Measurements from ENCODE around the gene TMIE.
A peak's percentile ranks its signal among the peaks of the same experiment; 100 is the strongest.

TMIE gene

DNA sequence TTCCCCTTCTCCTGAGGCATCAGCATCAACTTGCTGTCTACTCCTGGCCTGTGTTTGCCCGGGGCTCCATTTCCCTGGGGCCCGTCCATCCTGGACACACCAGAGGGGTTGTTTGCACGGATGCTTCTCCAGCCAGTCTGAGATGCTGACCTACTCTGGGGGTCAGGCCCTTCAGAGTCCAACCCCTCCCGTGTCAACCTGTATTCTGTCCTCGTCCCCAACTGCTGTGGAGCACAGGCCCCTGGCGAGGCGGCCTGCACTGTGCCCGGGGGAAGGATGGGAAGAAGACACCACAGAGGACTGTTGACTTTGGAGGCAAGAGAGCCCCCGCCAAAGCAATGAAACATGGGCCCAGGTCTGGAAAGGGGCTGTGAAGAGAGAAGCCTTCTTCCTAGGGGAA lies 33.5 kb upstream of the TMIE start:
- H3K27ac ChIP-seq, result no peak overlapping the region
- no peaks in the 10 kb centered on the region for H3K9me3 ChIP-seq (ENCODE audit: severe bottlenecking)
- no peaks in the 10 kb centered on the region for H3K27me3 ChIP-seq (ENCODE audit: insufficient read depth, low read depth, severe bottlenecking)
- TF ChIP-seq, protein P1, sequence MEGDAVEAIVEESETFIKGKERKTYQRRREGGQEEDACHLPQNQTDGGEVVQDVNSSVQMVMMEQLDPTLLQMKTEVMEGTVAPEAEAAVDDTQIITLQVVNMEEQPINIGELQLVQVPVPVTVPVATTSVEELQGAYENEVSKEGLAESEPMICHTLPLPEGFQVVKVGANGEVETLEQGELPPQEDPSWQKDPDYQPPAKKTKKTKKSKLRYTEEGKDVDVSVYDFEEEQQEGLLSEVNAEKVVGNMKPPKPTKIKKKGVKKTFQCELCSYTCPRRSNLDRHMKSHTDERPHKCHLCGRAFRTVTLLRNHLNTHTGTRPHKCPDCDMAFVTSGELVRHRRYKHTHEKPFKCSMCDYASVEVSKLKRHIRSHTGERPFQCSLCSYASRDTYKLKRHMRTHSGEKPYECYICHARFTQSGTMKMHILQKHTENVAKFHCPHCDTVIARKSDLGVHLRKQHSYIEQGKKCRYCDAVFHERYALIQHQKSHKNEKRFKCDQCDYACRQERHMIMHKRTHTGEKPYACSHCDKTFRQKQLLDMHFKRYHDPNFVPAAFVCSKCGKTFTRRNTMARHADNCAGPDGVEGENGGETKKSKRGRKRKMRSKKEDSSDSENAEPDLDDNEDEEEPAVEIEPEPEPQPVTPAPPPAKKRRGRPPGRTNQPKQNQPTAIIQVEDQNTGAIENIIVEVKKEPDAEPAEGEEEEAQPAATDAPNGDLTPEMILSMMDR (IDR thresholded peaks at IDR 0.05; ENCODE audit: low read depth, low read length), result no peak
- no peak for DNase-seq
- H3K4me3 ChIP-seq (ENCODE audit: low read depth, low read length), result no peak overlapping the region
- no peaks in the 10 kb centered on the region for H3K36me3 ChIP-seq

DNA sequence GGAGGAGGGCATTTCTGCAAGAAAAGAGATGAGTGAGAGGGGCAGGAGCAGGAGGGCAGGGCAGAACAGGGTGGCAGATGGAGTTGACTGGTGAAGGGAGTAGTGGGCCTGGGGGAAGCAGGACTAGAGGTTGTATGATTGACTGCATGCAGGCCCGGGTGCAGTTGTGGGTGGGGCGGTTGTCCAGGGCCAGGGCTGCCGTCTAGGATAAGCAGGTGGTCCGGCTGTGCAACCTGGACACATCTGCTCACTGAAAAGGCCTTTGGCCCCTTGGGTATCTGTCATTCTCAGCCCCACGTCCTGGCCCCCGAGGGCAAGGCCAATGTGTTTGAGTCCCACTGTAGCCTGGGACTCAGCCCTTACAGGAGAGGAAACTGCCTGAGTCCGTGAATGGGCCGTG lies 33.1 kb upstream of the TMIE start:
- no peak overlapping the region for H3K4me3 ChIP-seq (ENCODE audit: low read depth, low read length)
- H3K27ac ChIP-seq, result no peak overlapping the region
- no peaks in the 10 kb centered on the region for H3K36me3 ChIP-seq
- H3K27me3 ChIP-seq (ENCODE audit: insufficient read depth, low read depth, severe bottlenecking), result no peaks in the 10 kb centered on the region
- DNase-seq, result no peak
- TF ChIP-seq, protein P1 (IDR thresholded peaks at IDR 0.05; ENCODE audit: low read depth, low read length), result no peak
- no peaks in the 10 kb centered on the region for H3K9me3 ChIP-seq (ENCODE audit: severe bottlenecking)

DNA sequence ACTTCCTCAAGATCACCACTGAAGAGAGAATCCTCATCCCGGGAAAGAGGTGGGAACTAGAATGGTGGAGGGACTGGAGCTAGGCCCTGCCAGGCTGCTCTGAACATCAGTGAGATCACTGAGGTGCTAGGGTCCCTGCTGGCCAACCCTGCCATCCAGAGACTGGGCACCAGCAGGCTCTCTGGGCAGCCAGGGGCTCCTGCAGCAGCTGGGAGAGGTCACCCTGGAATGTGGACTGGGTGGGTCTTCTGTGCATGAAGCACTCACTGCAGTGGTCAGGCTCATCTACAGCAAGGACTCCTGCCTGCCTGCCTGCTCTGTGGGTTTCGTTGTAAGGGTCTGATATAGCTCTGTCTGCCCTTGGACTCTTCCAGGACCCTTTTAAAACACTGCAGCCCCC lies 32.6 kb upstream of the TMIE start:
- Histone ChIP-seq H3K27ac (no peak overlapping the region), H3K36me3 (no peaks in the 10 kb centered on the region)
- no peak for DNase-seq

DNA sequence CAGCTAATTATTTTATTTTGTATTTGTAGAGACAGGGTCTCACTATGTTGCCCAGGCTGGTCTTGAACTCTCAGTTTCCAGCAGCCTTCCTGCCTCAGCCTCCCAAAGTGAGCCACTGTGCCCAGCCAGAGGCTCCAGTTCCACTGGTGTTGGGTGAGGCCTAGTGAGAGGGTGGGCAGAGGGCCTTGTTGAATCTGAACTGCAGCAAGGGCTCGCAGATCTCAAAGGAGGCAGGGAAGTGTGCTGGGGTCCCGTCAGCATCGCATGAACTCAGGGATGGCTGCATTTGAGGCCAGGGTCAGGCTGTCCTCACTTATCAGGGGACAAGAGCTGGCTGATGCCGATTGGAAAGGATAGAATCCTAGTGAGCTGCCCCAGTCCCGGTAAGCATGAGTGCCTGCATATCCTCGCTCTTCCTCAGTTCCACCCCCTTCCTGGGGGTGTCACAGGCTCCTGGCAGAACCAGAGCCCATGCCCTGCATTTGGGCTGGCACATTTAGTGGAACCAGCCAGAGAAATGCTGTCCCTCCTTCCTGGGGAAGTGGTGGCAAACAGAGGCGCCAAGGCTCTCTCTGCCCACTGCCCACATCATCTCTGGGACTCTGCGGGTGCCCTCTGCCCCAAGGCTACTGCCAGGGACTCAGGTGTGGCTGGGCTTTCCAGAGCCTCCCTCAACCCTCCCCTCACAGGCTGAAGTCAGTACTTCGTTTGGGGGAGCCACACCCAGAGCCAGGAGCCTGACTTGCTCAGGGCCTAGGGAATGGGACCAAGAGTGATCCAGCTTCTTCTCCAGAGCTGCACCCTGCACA lies 31.8 kb upstream of the TMIE start:
- no peak overlapping the region for H3K4me3 ChIP-seq (ENCODE audit: low read depth, low read length)
- DNase-seq, result peak; percentile 5
- no peaks in the 10 kb centered on the region for H3K27me3 ChIP-seq (ENCODE audit: insufficient read depth, low read depth, severe bottlenecking)
- no peaks in the 10 kb centered on the region for H3K36me3 ChIP-seq
- H3K27ac ChIP-seq, result no peak overlapping the region
- H3K9me3 ChIP-seq (ENCODE audit: severe bottlenecking), result no peaks in the 10 kb centered on the region
- TF ChIP-seq, protein P1 (IDR thresholded peaks at IDR 0.05; ENCODE audit: low read depth, low read length), result no peak

More for the DNA sequence above, 32.6 kb upstream of the TMIE start:
- TF ChIP-seq, protein P1 (IDR thresholded peaks at IDR 0.05; ENCODE audit: low read depth, low read length), result no peak
- Histone ChIP-seq H3K4me3 (ENCODE audit: low read depth, low read length) (no peak overlapping the region), H3K27me3 (ENCODE audit: insufficient read depth, low read depth, severe bottlenecking) (no peaks in the 10 kb centered on the region), H3K9me3 (ENCODE audit: severe bottlenecking) (no peaks in the 10 kb centered on the region)

DNA sequence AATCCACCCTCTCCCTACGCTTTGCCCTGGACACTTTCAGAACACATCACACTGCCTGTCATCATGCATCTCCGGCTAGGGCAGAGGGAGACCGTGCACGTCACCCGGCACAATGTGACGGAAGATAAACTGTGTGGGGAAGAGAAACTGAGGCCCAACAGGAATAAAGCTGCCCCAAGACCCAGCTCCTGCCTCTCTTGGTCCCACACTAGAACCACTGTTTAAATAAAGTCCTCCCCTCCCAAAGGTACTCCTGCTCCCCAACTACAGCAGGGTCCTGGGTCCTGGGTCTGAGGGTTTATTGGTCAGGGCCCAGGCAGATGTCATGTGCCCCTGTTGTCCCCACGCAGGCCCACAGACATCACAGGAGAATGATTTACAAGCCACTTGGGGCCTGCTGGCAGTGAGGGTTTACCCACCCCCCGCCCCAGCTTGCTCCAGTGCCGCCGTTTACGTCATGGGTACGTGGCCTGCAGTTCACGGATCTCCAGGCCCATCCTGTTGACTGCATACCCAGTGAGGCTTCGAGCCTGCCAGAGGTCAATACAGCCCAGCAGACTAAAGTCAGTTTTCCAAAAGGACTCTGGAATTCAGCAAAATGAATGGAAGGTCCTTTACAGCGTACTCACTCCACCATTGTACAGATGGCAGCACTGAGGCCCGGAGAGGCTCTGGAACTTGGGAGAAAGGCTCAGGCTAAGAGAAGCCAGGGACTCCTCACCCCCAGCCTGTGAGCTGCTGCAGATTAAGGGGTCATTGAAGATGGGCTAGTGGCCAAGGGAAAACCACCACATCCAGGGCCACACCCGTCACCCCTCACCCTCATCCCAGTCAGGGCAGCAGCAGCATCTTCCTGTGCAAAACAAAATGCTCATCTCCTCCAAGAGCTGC lies 30.9 kb upstream of the TMIE start:
- H3K9me3 ChIP-seq (ENCODE audit: severe bottlenecking), result no peaks in the 10 kb centered on the region

More for the DNA sequence above, 30.9 kb upstream of the TMIE start:
- H3K4me3 ChIP-seq (ENCODE audit: low read depth, low read length), result no peak overlapping the region
- no peak overlapping the region for H3K27ac ChIP-seq
- no peaks in the 10 kb centered on the region for H3K27me3 ChIP-seq (ENCODE audit: insufficient read depth, low read depth, severe bottlenecking)
- TF ChIP-seq, protein P1 (IDR thresholded peaks at IDR 0.05; ENCODE audit: low read depth, low read length), result no peak
- H3K36me3 ChIP-seq, result no peaks in the 10 kb centered on the region
- DNase-seq, result peak; percentile 3
